Suppressor macrophage (primary cell): ENCODE measurements around the gene DEFB116.
"Not testable (repeated sequence)": the region's sequence is repeated elsewhere in the genome, so short reads cannot be mapped to it uniquely, and the experiment has no call there.

Experiments used
- DNase-seq, 4 experiments: peaks; one replicate each; pipeline ENCODE4 v3.0.0-alpha.2; 2020 to 2022
- total RNA-seq, 17 experiments: gene quantifications; one replicate each; lab custom pipeline; 2026; ENCODE audit warnings: mixed read lengths in 6 of 17, inconsistent platforms in 3 of 17; lab: John Stamatoyannopoulos, UW

The DEFB116 gene, protein sequence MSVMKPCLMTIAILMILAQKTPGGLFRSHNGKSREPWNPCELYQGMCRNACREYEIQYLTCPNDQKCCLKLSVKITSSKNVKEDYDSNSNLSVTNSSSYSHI
- 0 to 0.22 (median 0) reads per million in 17 experiments for total RNA-seq

DNA sequence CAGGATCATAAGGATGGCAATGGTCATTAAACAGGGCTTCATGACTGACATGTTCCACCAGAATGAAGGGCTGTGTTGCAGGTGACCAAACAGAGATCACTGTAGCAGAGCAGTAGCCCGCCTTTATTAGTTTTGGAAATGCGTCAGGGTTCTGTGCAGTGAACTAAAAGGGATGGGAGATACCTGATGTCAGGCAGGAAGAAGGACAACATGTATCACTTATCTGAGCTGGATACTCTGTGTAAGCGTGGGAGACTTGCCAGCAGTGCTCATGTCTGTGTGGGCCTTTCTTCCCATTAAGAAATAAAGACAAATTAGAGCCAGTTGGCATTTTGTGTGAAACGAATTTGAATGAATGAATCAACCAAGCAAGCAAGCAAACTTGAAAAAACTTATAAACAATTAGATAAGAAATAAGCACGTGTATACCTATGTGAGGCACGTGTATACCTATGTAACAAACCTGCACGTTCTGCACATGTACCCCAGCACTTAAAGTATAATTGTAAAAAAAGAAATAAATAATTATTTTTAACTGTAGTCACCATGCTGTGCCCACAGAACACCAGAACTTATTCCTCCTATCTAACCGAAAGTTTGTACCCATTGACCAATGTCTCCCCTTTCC lies at the start of gene DEFB116:
Gene DEFB116, minus strand, starts transcription at position 51 of the 628 bp plus-strand sequence. Its CDS starts 0 bp downstream, at position 51.
- DNase-seq: no peak

DNA sequence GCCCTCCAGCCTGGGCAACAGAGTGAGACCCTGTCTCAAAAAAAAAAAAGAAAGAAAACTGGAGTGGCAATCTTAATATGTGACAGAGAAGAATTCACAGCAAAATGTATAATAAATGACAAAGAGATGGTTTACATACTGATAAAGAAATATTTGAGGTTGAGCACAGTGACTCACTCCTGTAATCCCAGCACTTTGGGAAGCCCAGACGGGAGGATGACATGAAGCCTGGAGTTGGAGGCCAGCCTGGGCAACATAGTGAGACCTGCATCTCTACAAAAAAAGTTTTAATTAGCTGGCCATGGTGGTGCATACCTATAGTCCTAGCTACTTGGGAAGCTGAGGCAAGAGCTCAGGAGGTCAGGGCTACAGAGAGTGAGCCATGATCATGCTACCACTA lies 47.6 kb upstream of the DEFB116 start:
- DNase-seq: no peak

DNA sequence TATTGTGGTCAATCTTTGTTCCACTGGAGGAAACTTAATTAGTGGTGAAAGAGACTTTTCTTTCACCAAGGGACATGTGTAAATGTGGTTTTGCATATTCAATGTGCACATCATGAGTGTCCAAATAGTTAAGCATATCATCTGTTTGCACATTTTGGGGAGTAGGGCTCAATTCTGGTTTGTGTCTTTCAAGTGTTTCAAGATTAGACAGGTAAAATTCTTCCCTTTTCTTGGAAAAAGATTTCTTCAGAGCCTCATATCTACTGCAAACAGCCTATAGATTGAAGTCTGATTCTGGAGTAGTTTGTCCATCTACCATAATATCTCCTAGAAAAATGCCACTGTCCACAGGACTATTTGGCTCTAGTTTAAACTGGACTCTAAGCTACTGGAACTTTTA lies 33.1 kb upstream of the DEFB116 start:
- DNase-seq: no peak

DNA sequence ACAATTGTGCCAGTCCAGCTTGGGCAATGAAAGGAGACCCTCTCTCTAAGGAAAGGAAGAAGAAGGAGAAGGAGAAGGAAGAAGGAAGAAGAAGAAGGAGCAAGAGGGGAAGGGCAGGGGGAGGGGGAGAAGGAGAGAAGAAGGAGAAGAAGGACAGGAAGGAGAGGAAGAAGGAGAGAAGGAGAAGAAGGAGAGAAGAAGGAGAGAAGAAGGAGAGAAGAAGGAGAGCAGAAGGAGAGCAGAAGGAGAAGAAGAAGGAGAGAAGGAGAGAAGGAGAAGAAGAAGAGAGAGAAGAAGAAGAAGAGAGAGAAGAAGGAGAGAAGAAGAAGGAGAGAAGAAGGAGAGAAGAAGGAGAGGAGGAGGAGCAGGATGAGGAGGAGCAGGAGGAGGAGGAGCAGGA lies 22.5 kb upstream of the DEFB116 start:
- DNase-seq: no peak

DNA sequence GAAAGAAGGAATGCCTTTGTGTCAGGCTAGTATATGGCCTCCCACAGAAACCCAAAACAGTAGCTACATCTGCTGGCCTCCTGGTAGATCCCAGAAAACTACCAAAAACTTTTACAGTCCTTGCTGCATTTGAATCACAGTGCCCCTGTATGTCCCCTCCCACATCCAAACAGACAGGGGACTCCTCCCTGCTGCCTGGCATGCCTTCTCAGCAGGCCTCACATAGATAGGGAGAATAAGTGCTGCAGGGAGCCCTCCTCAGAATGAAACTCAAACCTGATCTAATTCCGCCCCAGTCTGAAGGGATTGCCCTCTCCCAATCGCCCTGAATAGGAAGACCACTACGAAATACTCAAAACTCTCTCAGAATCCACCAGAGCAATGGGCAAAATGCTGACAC lies 14.1 kb upstream of the DEFB116 start:
- no peak for DNase-seq

DNA sequence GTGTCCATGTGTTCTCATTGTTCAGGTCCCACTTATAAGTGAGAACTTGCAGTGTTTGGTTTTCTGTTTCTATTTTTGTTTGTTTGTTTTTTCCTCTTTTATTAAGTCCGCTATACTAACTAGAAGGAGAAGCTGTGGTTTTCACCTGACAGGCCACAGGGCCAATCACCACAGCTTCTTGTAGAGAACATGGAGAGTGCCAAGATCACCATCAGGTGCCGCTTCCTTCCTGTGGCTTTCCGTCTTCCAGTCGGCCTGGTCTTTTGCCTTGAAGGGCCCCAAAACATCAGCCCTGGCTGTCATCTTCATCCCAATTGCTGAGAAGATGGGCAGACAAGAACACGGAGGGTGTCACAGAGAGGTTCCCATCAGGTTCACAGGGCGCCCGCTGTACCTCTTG lies 23.4 kb downstream of the DEFB116 start:
- DNase-seq: not testable (repeated sequence)

DNA sequence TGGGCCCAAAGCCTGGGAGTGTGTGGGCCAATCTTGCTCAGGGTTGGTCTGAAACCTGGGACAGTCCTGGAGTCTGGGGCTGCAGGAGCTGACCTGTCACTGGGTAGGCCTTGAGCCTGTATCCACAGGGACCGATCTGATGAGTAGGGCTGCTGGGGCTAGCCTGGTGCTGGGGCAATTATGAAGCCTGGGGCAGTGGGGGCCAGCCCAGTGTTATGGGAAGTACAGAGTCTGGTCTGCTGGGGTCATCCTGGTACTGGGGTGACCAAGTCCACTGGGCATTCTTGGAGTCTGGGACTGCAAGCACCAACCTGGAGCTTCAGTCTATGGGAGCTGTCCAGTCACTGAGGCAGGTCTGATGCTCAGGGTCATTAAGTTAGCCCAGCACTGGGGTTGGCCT lies 30.2 kb downstream of the DEFB116 start:
- DNase-seq: no peak

DNA sequence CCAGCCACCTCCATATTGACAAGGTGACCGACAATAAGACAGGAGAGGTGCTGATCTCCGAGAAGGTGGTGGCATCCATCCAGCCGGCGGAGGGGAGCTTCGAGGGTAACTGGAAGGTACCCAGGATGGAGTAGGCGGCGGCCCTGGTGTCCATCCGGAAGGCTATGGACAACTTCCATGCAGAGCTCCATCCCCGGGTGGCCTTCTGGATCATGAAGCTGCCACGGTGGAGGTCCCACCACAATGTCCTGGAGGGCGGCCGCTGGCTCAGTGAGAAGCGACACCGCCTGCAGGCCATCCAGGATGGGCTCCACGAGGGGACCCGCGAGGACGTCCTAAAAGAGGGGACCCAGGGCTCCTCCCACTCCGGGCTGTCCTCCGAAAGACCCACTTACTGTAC lies 33.9 kb downstream of the DEFB116 start:
- DNase-seq: no peak

DNA sequence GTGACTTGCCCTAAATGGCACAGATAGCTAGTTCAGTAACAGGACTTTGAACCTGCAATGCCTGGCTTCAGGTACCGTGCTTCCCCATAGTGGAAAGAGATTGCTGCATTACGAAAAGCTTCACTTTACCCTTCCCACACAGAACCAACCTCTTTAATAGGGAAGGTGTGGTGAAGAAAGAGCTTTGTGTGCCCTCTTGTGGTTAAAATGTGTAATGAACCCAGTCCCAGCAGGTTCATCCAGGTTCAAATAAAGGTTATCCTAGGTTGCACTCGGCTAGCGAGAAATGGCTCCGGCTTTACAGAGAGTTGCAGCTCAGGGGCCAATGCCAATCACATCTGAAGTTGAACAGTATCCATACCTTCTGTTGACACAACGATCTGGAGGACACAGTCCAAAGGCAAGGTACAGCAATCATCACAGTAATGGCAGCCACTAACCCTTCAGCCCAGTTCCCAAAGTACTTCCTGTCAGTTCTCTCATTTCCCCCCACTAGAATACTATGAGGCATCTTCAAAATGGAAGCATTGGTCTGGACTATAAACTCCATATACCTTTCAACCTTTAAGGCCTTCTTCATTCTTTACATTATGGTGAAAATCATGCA lies 48.0 kb downstream of the DEFB116 start:
- DNase-seq: peak; percentile 6 to 26 (median 15)

DNA sequence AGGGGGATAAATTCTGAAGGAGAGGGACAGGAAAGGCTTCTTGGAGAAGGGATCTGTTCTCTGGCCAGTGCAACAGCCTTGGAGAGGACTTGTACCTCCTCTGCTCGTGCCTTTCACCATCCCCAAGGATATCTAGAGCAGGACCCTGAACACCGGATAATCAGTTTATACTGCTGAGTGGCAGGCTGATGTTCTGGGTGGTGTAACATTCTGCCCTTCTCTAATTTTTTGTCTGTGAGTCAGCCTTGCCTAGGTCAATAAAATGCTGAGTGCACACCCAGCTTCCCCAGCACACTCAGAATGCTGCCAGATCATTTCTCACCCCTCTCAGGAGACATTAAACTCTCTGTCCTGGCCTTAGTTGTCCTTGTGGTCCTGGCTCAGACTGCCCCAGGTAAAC lies 51.0 kb downstream of the DEFB116 start, which contains the start of gene DEFB115:
Gene DEFB115, plus strand, starts transcription at position 301 of the 400 bp plus-strand sequence. Its CDS starts 0 bp downstream, at position 301.
- no peak for DNase-seq

DNA sequence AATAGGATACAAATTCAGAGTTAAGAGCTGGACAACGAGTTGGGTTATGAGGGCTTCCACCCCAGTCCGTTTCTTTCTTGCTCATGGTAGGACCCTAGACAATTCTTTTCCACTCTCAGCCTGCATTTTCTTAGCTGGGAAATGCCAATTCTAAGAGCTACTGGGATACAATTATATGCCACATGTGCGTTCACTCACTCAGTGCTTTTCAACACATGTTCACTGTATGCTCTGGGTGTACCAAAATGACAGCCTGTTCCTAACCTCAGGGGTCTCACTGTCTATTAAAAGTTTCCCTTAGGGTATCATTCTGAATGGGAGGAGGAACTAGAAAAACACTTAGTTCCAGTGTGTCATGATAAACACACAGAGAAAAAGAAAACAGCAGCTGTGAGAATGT lies 51.4 kb downstream of the DEFB116 start:
- no peak for DNase-seq
